ENCODE results near the gene MCM10.

MCM10 gene

DNA sequence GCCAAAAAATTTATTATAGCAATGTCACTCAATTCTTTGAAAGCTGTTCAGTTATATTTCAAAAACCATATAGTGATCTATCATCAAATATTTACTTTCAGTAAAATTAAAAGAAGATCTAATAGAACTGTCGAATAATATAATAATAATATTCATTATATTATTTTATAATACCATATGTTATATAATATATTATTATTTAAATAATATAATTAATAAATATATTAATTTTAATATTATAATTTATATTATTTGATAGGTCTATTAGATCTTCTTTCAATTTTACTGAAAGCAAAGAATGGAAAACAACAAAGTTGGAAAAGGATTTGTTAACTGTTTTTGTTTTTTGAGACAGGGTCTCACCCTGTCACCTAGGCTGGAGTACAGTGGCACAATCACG lies 95.3 kb downstream of the MCM10 start:
- in situ Hi-C loops (cut with MboI; ENCODE audit: low sequenced_read_pairs), result no loop called here

- in situ Hi-C loops (cut with MboI; ENCODE audit: low sequenced_read_pairs), result no loop called here
These were observed 96.3 kb downstream of the MCM10 start for GRCh38 chr10:13257621-13258140.
